A549 treated with RU486 at 1 μM for 4 hours (cell line): Measurements from ENCODE around the gene DYNLRB2. TPM values are rescaled to one million over a fixed set of nuclear protein-coding genes. Genes with fewer than 3 reads are reported as not detected.

ENCODE experiments used
- total RNA-seq: library from RNA; stranded (reverse); fragments of 200-300 nt; extraction: Qiagen RNA extraction; gene quantifications from 5 replicates; pipeline ENCODE4 v1.2.3, GENCODE V29; 2022; ENCODE audit warnings: low read depth

The DYNLRB2 gene
- total RNA-seq, result not detected in 5 replicates

DNA sequence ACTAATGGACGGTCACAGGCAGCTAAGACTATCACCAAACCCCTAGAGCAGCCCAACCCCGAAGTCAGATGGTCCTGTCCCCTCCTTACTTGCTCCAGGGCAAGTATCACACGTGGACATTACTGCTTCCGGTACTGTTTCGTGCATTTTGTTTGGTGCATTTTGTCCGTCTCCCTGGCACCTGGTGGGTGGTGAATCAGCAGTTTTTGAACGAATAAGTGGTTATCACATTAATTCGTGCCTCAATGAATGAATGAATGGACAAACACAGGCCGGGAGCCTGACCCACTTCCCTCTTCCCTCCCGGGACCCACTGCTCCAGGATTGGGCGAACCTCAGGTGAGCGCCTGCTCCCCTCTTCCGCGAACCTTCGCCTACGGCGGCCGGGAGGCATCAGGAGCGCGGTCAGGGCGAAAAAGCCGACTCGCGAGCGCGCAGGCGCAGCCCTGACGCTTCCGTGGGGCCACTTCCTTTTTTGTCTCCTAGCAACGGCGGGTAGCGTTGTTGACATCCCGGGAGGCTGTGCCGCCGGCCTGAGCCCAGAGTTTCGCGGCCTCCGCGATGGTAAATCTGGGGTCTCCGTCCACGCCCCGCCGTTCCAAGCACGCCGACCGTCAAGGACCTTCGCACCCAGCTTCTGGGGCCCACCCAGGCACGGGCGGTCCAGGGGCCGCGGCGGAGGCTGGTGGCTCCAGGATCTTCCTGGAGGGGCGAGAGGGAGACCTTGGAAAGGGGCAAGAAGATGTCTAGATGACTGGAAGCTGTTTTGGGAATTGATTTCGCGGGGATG, at the start of gene DYNLRB2:
TSS of gene DYNLRB2 (plus strand) at position 478 of the 790 bp plus-strand sequence. CDS start at position 562, 84 bp downstream.

